ENCODE results near the gene NUDT1. TPM values are rescaled to one million over a fixed set of nuclear protein-coding genes. Genes with fewer than 3 reads are reported as not detected.

NUDT1 gene
- polyA plus RNA-seq, 1 experiment: 22.0 TPM

GRCh38 chr7:2255145-2256139 lies 13.4 kb downstream of the NUDT1 start:
- H3K4me3 ChIP-seq (ENCODE audit: low read depth, low read length): no peak overlapping the region
- no peak for DNase-seq (ENCODE audit: low read depth)
- ChIA-PET CTCF (no interaction called here), POLR2A (no interaction called here)
- TF ChIP-seq CTCF (IDR thresholded peaks at IDR 0.05; ENCODE audit: insufficient read depth, low read depth, low read length): no peak
- no peaks in the 10 kb centered on the region for H3K27me3 ChIP-seq (ENCODE audit: control insufficient read depth, insufficient read depth, low read length)
- H3K36me3 ChIP-seq (ENCODE audit: control insufficient read depth, insufficient read depth, low read length): peaks cover 15% of the 10 kb centered on the region

GRCh38 chr7:2256306-2257045 lies 14.4 kb downstream of the NUDT1 start:
- ChIA-PET CTCF (no interaction called here), POLR2A (no interaction called here)
- no peak for DNase-seq (ENCODE audit: low read depth)
- H3K4me3 ChIP-seq (ENCODE audit: low read depth, low read length): no peak overlapping the region
- TF ChIP-seq CTCF (IDR thresholded peaks at IDR 0.05; ENCODE audit: insufficient read depth, low read depth, low read length): no peak
- H3K36me3 ChIP-seq (ENCODE audit: control insufficient read depth, insufficient read depth, low read length): peaks cover 15% of the 10 kb centered on the region
- no peaks in the 10 kb centered on the region for H3K27me3 ChIP-seq (ENCODE audit: control insufficient read depth, insufficient read depth, low read length)

DNA sequence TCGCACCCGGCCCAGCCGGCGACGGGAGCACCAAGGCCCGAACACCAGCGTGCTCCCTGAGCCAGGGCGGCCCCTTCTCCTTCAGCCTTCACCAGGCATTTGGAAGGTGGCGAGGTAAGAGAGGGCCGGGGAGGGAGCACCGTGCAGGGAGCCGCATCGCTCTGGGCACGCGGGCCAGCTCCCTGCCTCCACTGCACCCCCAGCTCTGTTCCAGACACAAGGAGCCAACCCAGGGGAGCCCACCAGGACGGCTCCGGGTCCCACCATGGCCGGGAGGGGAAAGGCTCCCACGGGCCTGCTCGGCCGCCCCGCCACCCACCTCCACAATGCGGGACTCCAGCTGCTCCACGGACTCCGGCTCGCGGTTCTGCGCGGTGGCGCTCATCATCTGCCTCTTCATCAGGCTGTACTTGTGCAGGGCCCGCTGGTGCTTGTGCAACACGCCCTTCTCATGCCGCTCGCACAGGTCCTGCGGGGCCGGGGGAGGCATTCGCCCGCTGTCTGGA lies 15.1 kb downstream of the NUDT1 start:
- peaks cover 15% of the 10 kb centered on the region for H3K36me3 ChIP-seq (ENCODE audit: control insufficient read depth, insufficient read depth, low read length)
- DNase-seq (ENCODE audit: low read depth): no peak
- POLR2A ChIA-PET: no interaction called here
- TF ChIP-seq CTCF (IDR thresholded peaks at IDR 0.05; ENCODE audit: insufficient read depth, low read depth, low read length): no peak
- CTCF ChIA-PET: no interaction called here
- H3K27me3 ChIP-seq (ENCODE audit: control insufficient read depth, insufficient read depth, low read length): no peaks in the 10 kb centered on the region
- H3K4me3 ChIP-seq (ENCODE audit: low read depth, low read length): no peak overlapping the region

DNA sequence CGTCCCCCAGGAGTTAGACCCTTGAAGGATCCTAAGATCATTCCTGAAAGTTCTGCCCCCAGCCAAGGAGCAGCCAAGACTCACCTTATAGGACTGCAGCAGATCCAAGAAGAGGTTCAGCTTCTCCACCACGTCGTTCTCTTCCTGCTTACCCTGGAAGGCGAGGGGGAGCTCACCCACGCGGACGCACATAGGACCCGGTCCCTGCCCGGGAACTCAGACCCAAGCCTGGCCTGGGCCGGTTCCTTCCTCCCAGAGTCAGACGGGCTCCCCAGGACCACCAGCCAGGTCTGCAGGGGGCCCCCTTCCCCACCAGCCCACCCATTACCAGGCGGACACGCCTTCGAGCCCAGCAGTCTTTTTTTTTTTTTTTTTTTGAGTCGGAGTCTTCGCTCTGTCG lies 15.6 kb downstream of the NUDT1 start:
- no peak for DNase-seq (ENCODE audit: low read depth)
- Histone ChIP-seq H3K27me3 (ENCODE audit: control insufficient read depth, insufficient read depth, low read length) (no peaks in the 10 kb centered on the region), H3K4me3 (ENCODE audit: low read depth, low read length) (no peak overlapping the region), H3K36me3 (ENCODE audit: control insufficient read depth, insufficient read depth, low read length) (peaks cover 15% of the 10 kb centered on the region)
- ChIA-PET CTCF (no interaction called here), POLR2A (no interaction called here)
- no peak for TF ChIP-seq CTCF (IDR thresholded peaks at IDR 0.05; ENCODE audit: insufficient read depth, low read depth, low read length)
